ENCODE results near the gene G6PC1. TPM values are rescaled to one million over a fixed set of nuclear protein-coding genes. Genes with fewer than 3 reads are reported as not detected.
A peak's percentile ranks its signal among the peaks of the same experiment; 100 is the strongest.

The G6PC1 gene
- total and polyA plus RNA-seq, 2 of the 13 experiments (the other 11 are each of a cell fraction or from before 2014, with no cell fraction given): 1.7 to 37.9 TPM

GRCh38 chr17:42855048-42855596, 45.5 kb upstream of the G6PC1 start (continued):
- TF ChIP-seq, protein P1, sequence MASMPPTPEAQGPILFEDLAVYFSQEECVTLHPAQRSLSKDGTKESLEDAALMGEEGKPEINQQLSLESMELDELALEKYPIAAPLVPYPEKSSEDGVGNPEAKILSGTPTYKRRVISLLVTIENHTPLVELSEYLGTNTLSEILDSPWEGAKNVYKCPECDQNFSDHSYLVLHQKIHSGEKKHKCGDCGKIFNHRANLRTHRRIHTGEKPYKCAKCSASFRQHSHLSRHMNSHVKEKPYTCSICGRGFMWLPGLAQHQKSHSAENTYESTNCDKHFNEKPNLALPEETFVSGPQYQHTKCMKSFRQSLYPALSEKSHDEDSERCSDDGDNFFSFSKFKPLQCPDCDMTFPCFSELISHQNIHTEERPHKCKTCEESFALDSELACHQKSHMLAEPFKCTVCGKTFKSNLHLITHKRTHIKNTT (CRISPR knock-in tag; IDR thresholded peaks at IDR 0.05): no peak
- TF ChIP-seq DMAP1 (CRISPR knock-in tag; IDR thresholded peaks at IDR 0.05): 0 out of 2 replicates have a peak, but pooled peaks have one; percentile 35
- TF ChIP-seq JUN (CRISPR knock-in tag; IDR thresholded peaks at IDR 0.05): peak; percentile 68; the same call in 1 of the 2 replicates
- TF ChIP-seq ZNF569 (CRISPR knock-in tag; IDR thresholded peaks at IDR 0.05; ENCODE audit: borderline replicate concordance): no peak
- TF ChIP-seq PHB2 (IDR thresholded peaks at IDR 0.05; ENCODE audit: partially characterized antibody): no peak
- no peak; the same call in 1 of the 2 replicates for TF ChIP-seq ZNF777 (CRISPR knock-in tag; IDR thresholded peaks at IDR 0.05)
- TF ChIP-seq DZIP1 (CRISPR knock-in tag; IDR thresholded peaks at IDR 0.05): no peak
- no peak for TF ChIP-seq NFIC (IDR thresholded peaks at IDR 0.05; ENCODE audit: low read length)
- TF ChIP-seq HDAC1 (CRISPR knock-in tag; IDR thresholded peaks at IDR 0.05): peak; percentile 55; the same call in 1 of the 2 replicates
- peak; percentile 40; the same call in 1 of the 2 replicates for TF ChIP-seq FOXJ3 (CRISPR knock-in tag; IDR thresholded peaks at IDR 0.05; ENCODE audit: borderline replicate concordance)
- no peak for TF ChIP-seq TBX3 (IDR thresholded peaks at IDR 0.05; ENCODE audit: borderline replicate concordance)
- TF ChIP-seq, protein P2, sequence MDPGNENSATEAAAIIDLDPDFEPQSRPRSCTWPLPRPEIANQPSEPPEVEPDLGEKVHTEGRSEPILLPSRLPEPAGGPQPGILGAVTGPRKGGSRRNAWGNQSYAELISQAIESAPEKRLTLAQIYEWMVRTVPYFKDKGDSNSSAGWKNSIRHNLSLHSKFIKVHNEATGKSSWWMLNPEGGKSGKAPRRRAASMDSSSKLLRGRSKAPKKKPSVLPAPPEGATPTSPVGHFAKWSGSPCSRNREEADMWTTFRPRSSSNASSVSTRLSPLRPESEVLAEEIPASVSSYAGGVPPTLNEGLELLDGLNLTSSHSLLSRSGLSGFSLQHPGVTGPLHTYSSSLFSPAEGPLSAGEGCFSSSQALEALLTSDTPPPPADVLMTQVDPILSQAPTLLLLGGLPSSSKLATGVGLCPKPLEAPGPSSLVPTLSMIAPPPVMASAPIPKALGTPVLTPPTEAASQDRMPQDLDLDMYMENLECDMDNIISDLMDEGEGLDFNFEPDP (CRISPR knock-in tag; conservative IDR thresholded peaks at IDR 0.05): 0 out of 2 replicates have a peak, but pooled peaks have one; percentile 5
- no peak for TF ChIP-seq CERS6 (CRISPR knock-in tag; IDR thresholded peaks at IDR 0.05)
- TF ChIP-seq ZNF263 (CRISPR knock-in tag; IDR thresholded peaks at IDR 0.05): peak; percentile 51; the same call in 1 of the 2 replicates

Measured in HepG2 (cell line).